Activated naive CD4-positive, alpha-beta T cell treated with anti-CD3 and anti-CD28 coated beads, Interleukin-2, amount 50 U/mL, for 72 hours (primary cell): Measurements from ENCODE around the gene BSN. TPM values are rescaled to one million over a fixed set of nuclear protein-coding genes. Genes with fewer than 3 reads are reported as not detected.
"Not testable (repeated sequence)": the region's sequence is repeated elsewhere in the genome, so short reads cannot be mapped to it uniquely, and the experiment has no call there.

Experiments used
- ATAC-seq, 2 donors: fragments of 150-1000 bp; cut with Tn5 transposase; 2 replicates each; pipeline ENCODE4 v1.10.0; 2021; ENCODE audit warnings: mild to moderate bottlenecking in 2 of 2, moderate library complexity in 2 of 2
- DNase-seq, 2 donors: peaks; one replicate each; pipeline ENCODE4 v3.0.0; 2021 to 2022; ENCODE audit warnings: low spot score in 2 of 2
- H3K27ac Mint-ChIP-seq, 2 donors: one replicate each; pipeline ENCODE4 v1.8.0; 2022; ENCODE audit warnings: mild to moderate bottlenecking in 2 of 2, mixed read lengths in 2 of 2
- H3K36me3 Mint-ChIP-seq, 2 donors: one replicate each; pipeline ENCODE4 v1.8.0; 2022; ENCODE audit warnings: mixed read lengths in 2 of 2
- H3K9me3 Mint-ChIP-seq, 2 donors: one replicate each; pipeline ENCODE4 v1.8.0; 2022; ENCODE audit warnings: mixed read lengths in 2 of 2
- total RNA-seq, 2 donors: library from RNA; stranded (reverse); gene quantifications; one replicate each; pipeline ENCODE4 v1.2.3, GENCODE V29; 2022

BSN gene
- total RNA-seq, 2 donors from 2014 or later, result 0.06 to 0.20 TPM

DNA sequence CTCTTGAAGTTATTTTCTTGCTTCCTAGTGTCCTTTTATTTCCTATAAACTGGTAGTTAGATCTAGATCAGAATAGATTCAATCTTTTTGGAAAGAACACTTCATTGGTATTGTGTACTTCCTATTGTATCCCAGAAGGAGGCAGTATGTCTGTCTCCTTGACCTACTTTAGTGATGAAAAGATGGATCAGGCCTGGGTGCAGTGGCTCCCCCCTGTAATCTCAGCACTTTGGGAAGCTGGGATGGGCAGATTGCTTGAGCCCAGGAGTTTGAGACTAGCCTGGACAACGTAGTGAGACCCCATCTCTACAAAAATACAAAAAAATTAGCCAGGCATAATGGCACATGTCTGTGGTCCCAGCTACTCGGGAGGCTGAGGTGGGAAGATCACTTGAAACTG, 12.0 kb downstream of the BSN start:
- no peak overlapping the region for H3K27ac Mint-ChIP-seq
- ATAC-seq (no peak), DNase-seq (no peak)
- no peaks in the 10 kb centered on the region for H3K9me3 Mint-ChIP-seq
- no peaks in the 10 kb centered on the region for H3K36me3 Mint-ChIP-seq

DNA sequence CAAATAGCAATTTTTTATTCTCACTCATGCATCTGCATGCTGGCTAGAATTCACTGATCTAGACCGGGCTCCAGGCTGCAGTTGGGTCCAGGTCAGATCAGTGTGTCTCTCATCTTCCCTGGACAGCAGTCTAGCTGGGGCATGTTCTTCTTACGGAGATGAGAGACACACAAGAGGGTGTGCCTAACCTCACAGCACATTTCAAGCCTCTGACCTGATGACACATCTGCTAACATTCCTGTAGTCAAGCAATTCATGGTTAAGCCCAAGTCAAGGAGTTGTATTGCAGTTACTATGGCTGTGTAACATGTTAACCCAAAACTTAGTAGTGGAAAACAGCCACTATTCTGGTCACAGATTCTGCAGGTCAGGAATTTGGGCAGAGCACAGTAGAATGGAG, 13.1 kb downstream of the BSN start:
- H3K9me3 Mint-ChIP-seq, result no peaks in the 10 kb centered on the region
- no peaks in the 10 kb centered on the region for H3K36me3 Mint-ChIP-seq
- DNase-seq (no peak), ATAC-seq (no peak)
- no peak overlapping the region for H3K27ac Mint-ChIP-seq

DNA sequence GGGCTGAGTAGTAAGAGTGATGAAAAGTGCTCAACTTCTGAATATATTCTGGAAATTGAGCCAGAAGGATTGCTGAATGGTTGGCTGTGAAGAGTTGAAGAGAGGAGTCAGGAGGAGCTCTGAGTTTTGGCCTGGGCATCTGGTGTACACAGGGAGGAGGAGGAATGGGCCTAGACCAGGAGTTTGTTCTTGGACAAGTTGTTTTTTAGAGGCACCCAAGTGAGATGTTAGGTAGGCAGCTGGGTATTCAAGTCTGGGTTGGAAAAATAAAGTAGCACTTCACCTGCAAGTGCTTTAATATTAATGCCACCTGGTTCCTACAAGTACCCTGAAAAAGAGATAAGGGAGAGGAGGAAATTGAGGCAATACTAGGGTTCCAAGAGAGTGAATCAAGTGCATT, 14.7 kb downstream of the BSN start:
- no peak for ATAC-seq
- DNase-seq, result no peak
- no peak overlapping the region for H3K27ac Mint-ChIP-seq
- H3K9me3 Mint-ChIP-seq, result no peaks in the 10 kb centered on the region
- H3K36me3 Mint-ChIP-seq, result no peaks in the 10 kb centered on the region

DNA sequence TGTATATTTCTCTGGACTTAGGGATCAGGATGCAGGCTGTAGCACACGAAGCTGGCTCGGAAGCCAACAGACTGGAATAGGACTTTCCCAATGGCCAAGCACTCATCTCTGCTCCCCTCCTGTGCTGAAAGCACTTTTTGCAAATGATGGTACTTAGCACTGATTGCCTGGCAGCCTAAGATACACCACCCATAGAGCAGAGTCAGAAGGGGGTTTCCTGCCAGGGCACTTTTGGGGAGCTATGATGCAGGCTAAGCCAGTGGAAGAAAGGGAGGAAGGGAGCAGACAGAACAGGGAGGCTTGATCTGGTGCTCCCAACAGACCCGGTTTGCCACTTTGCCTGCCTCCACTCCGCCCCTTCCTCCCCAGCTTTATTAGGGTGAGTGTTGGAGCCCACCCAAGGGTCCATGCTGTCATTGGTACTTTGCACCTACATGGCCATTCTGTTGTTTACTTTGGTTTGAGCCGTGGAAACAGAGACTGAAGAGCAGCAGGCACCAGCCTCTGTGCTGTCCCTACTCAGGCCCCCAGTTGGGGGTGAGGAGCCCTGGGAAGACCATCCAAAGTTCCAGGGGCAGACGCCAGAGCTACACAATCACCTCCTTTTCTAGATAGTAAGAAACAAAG, 15.9 kb downstream of the BSN start:
- ATAC-seq, result no peak
- Mint-ChIP-seq H3K36me3 (no peaks in the 10 kb centered on the region), H3K9me3 (no peaks in the 10 kb centered on the region), H3K27ac (no peak overlapping the region)
- no peak for DNase-seq

DNA sequence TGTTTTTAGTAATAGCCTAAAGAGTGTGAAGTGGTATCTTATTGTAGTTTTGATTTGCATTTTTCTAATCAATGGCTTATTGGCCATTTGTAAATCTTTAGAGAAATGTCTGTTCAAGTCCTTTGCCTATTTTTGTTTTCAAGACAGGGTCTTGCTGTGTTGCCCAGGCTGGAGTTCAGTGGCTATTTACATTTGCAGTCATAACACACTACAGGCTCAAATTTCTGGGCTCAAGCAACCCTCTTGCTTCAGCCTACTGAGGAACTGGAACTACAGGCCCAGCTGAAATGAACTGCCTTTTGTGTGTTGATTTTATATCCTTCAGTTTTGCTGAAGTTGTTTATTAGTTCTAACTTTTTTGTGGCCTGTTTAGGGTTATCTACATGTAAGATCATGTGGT, 27.9 kb downstream of the BSN start:
- no peak for DNase-seq
- no peak for ATAC-seq
- H3K27ac Mint-ChIP-seq, result no peak overlapping the region
- H3K36me3 Mint-ChIP-seq, result no peaks in the 10 kb centered on the region
- no peaks in the 10 kb centered on the region for H3K9me3 Mint-ChIP-seq

DNA sequence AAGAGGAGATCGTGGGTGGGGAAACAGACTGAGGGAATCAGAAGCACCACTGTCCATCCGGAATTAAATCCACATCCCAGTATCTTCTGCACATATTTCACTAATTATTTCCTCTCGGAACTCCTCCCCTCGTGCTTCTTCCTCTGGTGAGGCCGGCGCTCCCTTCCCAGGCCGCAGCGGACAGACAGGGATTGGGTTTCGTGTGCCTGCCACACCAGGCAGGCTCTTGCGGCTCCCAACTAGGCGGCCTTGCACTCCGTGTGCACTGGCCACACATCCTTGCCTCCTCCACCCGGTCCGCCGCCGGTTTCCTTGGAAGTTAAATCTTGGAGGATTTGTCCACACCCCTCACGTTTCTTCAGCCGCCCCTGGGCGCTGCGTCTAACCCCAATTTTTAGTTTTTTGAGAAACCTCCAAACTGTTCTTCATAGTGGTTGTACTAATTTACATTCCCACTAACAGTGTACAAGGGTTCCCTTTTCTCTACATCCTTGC, 31.0 kb downstream of the BSN start:
- ATAC-seq, H3K36me3 Mint-ChIP-seq, H3K27ac Mint-ChIP-seq, H3K9me3 Mint-ChIP-seq, DNase-seq: not testable (repeated sequence)

DNA sequence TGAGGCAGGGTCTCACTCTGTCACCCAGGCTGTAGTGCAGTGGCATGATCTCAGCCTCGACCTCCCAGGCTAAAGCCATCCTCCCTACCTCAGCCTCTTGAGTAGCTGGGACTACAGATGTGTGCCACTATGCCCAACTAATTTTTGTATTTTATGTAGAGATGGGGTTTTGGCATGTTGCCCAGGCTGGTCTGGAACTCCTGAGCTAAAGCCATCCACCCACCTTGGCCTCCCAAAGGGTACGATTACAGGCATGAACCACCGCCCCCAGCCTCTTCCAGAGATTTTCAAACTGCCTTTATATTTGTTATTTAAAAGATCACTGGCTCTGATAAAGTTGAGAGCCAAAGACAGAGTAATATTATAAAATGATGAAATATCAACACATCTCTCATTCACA, 37.3 kb downstream of the BSN start:
- Mint-ChIP-seq H3K9me3 (no peaks in the 10 kb centered on the region), H3K36me3 (no peaks in the 10 kb centered on the region), H3K27ac (no peak overlapping the region)
- no peak for ATAC-seq
- DNase-seq, result no peak

DNA sequence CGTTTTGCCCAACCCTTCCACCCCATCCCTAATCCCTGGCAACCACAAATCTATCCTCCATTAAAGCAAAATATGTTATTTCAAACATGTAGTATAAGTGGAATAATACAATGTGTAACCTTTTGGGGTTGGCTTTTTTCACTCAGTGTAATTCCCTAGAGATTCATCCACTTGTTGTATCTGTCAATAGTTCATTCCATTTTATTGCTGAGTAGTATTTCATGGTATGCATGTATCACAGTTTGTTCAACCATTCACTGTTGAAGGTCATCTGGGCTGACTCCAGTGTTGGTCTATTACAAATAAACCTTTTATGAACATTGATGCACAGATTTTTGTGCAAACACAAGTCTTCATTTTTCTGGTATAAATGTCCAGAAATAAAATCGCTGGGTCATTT, 38.8 kb downstream of the BSN start:
- ATAC-seq, result no peak
- no peak overlapping the region for H3K27ac Mint-ChIP-seq
- DNase-seq, result no peak
- H3K9me3 Mint-ChIP-seq, result no peaks in the 10 kb centered on the region
- no peaks in the 10 kb centered on the region for H3K36me3 Mint-ChIP-seq

DNA sequence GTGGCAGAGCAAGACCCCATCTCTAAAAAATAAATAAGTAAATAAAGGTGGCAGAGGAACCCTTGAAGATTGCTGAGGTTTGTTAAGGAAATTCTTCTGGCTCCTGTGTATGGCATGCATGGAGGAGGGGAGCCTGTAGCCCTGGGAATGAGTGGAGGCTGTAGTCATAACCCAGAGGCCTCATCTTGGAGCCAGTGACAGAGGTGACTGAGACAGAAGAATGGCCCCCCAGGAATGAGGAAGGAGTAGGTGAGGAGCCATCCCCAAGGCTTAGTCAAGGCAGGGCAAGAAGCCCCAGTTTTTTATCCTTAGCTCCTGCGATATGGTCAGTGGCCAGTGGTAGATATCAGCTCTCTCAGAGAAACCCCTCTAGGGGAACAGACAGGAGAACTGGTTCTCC, 46.5 kb downstream of the BSN start:
- ATAC-seq, result no peak
- no peaks in the 10 kb centered on the region for H3K36me3 Mint-ChIP-seq
- no peak overlapping the region for H3K27ac Mint-ChIP-seq
- H3K9me3 Mint-ChIP-seq, result no peaks in the 10 kb centered on the region
- no peak for DNase-seq

DNA sequence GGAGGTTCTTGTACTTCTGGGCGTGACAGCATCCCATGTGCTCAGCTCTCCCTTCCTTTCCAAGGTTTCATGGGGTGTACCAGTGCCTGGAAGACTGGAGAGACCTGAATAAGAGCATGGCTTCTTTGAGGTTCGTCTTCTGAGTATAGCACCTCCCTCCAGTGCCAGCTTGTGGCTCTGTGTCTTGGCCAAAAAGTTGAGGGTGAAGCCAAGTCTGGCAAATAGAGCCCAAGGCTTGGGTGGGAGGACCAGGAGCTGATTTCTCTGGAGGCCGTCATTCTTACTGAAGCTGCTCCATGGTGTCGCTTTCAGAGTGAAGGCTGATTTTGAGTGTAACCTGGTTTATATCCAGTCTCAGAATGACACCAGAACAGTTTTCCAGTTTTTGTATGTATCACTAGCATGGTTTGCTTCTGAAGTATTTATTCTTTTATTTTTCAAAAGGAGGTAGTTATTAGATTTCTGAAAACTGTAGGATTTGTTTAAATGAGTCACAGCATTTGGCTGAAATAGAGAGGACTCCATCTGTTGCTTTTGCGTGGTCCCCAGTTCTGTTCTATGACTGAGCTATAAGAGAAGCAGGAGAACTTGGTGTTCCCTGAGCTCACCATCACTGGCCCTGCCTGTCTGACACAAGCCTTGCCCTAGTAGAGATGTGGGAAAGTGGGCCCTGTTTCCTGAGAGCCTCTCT, 47.2 kb downstream of the BSN start:
- no peaks in the 10 kb centered on the region for H3K9me3 Mint-ChIP-seq
- DNase-seq (no peak), ATAC-seq (no peak)
- H3K36me3 Mint-ChIP-seq, result no peaks in the 10 kb centered on the region
- H3K27ac Mint-ChIP-seq, result no peak overlapping the region

DNA sequence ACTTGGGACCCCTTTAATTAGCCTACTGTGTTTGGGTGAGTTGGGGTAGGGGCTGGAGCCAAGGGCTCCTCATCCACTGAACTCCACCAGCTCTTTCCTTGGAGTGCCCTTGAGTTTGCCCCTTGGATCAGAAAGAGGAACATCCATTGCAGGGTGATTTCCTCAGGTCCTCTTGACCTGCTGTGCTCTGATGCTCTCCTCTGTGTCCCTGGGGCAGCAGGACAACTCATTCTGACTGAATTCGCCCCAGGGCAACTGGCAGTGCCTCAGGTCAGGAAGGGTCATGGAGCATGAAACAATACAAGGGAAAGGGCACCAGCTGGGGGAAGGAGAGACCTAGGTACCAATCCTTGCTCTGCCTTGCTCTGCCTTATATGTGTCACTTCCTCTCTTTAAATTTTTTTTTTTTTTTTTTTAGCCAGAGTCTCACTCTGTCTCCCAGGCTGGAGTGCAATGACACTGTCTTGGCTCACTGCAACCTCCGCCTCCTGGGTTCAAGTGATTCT, 47.8 kb downstream of the BSN start:
- H3K36me3 Mint-ChIP-seq, result no peaks in the 10 kb centered on the region
- peak overlapping the region in 1 of 2 donors; percentile 65 for H3K27ac Mint-ChIP-seq
- ATAC-seq, result no peak

DNA sequence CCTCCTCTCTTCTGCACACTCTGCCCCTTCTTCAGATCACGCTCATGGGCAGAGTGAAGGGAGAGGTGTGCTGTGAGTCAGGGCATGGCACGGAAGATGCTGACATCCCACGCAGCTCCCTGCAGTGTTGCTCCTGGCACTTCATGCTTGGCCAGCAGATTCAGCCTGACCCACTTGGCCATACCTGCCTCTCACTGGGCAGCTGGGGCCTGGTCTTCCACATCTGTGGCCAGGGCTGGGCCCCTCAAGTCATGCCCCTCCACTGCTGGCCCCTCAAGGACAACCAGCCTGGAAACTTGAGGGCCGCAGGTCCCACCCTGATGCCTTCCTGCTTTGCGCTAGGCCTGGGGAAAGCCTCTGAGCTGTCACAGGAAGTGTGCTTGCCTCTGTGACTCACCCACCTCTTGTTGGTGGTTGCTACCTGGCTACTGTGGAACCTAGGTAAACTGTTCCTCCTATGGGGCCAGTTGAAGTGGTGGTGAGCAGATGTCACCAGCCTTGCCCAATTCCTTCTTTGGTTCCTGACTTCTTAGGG, 48.7 kb downstream of the BSN start:
- no peaks in the 10 kb centered on the region for H3K36me3 Mint-ChIP-seq
- H3K27ac Mint-ChIP-seq, result peak overlapping the region; percentile 65 to 66
- DNase-seq, result peak; percentile 58 to 66
- peak; percentile 86 to 88 for ATAC-seq
- no peaks in the 10 kb centered on the region for H3K9me3 Mint-ChIP-seq

More for the DNA sequence above, 47.8 kb downstream of the BSN start:
- DNase-seq, result no peak
- no peaks in the 10 kb centered on the region for H3K9me3 Mint-ChIP-seq

DNA sequence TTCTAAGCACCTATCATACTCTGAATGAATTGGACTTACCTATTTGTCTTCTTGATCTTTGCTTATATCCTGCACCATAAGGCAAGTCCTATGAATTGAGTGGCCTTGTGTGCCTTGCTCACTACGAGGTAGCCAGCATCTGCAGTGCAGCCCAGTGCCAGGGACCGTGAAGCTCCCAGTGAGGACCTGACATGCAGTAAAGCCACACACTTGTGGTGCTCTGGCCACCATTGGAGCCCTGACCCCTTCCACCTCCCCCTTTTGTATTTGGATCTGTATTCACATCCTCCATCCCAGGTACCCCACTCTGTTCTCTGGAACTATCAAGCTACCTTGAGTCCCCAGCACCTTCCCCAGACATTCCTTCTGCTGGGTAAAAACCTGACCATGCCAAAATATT, 52.1 kb downstream of the BSN start:
- H3K36me3 Mint-ChIP-seq, result no peaks in the 10 kb centered on the region
- DNase-seq (no peak), ATAC-seq (peak; percentile 12 to 48)
- no peak overlapping the region for H3K27ac Mint-ChIP-seq
- H3K9me3 Mint-ChIP-seq, result no peaks in the 10 kb centered on the region

DNA sequence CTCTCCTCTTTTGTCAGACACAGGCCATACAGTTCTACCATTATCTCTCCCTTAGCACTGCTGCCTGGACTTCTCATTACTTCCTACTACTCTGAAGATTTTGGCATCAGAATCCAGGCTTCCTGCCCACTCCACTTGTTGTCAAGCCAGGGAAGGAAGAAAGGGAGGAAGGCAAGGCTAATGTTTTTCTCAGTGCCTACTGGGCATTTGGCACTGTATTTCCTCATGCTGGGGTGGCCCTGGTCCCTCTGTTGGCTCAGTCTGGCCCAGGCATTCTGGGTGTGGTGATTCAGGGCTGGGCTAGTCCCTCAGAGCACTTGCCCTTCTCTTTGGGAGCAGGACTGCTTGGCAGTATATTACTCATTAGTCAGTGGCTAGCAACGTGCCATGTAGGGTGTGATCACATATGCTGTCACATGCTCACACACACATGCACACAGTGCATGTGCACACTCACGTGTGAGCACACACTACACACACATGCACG, 52.9 kb downstream of the BSN start:
- no peaks in the 10 kb centered on the region for H3K9me3 Mint-ChIP-seq
- H3K27ac Mint-ChIP-seq, result no peak overlapping the region
- ATAC-seq (peak; percentile 29 to 35), DNase-seq (no peak)
- no peaks in the 10 kb centered on the region for H3K36me3 Mint-ChIP-seq

DNA sequence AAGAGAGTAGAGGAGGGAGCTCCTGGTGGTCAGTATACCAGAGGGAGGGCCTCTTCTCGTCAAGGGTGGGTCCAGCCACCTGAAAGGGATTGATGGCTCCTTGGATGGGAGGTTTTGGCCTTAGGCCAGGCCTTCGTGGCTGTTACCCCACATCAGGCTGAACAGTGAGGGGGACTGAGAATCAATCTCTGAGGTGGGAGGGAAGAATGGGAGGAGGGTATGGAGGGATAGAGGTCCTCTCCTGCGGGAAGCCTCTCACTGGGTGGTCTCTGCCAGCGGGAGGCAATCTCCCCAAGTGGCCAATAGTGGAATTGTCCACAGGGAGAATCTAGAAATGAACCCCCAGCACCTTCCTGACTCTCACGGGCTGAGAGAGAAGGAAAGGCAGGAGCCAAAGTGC, 53.5 kb downstream of the BSN start:
- DNase-seq (no peak), ATAC-seq (no peak)
- no peaks in the 10 kb centered on the region for H3K36me3 Mint-ChIP-seq
- H3K27ac Mint-ChIP-seq, result peak overlapping the region in 1 of 2 donors; percentile 87
- H3K9me3 Mint-ChIP-seq, result peaks cover 0 to 4% of the 10 kb centered on the region in 2 donors

DNA sequence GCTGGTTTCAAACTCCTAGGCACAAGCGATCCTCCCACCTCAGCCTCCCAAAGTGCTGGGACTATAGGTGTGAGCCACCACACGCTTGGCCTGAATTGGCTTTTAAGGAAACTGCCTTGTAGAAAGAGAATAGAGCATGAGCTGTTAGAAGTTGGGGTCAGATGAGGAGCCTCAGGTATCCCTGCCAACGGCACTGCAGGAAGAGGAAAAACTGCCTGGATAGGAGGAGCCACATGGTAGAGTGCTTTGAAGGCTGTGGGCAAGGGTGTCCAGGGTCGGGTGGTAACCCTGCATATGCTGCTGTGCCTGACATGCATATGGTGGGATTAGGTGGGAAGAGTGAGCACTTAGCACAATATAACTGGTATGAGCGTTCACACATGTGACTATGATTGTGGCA, 55.0 kb downstream of the BSN start:
- no peak for ATAC-seq
- no peak overlapping the region for H3K27ac Mint-ChIP-seq
- H3K36me3 Mint-ChIP-seq, result no peaks in the 10 kb centered on the region
- DNase-seq, result no peak
- H3K9me3 Mint-ChIP-seq, result peaks cover 0 to 4% of the 10 kb centered on the region in 2 donors

DNA sequence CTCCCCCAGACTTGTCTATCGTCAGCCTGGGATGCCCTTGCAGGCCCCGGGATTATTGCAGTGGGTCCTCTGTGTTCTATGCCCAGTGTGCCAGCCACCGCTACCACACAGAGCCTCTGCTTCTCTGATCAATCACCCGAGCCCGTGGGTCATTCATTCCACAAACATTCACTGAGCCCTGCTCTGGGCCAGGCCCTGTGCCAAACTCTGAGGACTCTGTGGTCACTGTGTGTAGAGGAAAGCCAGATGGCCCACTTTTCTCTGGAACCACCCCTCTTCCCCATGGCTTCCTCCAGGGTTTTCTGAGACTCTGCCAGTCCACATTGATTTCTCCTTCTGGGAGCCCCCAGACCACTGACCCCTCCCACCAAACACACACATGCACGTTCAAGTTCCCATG, 55.5 kb downstream of the BSN start:
- no peak for ATAC-seq

More for the DNA sequence above, 55.5 kb downstream of the BSN start:
- peak in 1 of 2 donors; percentile 14 for DNase-seq
- Mint-ChIP-seq H3K9me3 (peaks cover 0 to 4% of the 10 kb centered on the region in 2 donors), H3K27ac (no peak overlapping the region), H3K36me3 (no peaks in the 10 kb centered on the region)
